Stimulated activated CD8-positive, alpha-beta memory T cell treated with anti-CD3 and anti-CD28 coated beads, Interleukin-12 subunit alpha, Interleukin-12 subunit beta, amount 100 ng/mL, for 1 hour (primary cell): ENCODE results near the gene SUV39H1.
A peak's percentile ranks its signal among the peaks of the same experiment; 100 is the strongest.

Experiments used
- DNase-seq: peaks from one replicate; pipeline ENCODE4 v3.0.0-alpha.2; 2020; ENCODE audit warnings: low read depth

SUV39H1 gene

GRCh38 chrX:48715072-48715471, 18.5 kb downstream of the SUV39H1 start:
- no peak for DNase-seq

GRCh38 chrX:48715876-48716502, 19.5 kb downstream of the SUV39H1 start:
- DNase-seq = no peak

- no peak for DNase-seq
Measured at GRCh38 chrX:48719958-48720357, 23.4 kb downstream of the SUV39H1 start.

GRCh38 chrX:48720577-48721250, 24.2 kb downstream of the SUV39H1 start:
- no peak for DNase-seq

- DNase-seq = no peak
Measured at GRCh38 chrX:48721916-48722315, 25.4 kb downstream of the SUV39H1 start.

GRCh38 chrX:48726596-48726995, 30.1 kb downstream of the SUV39H1 start:
- no peak for DNase-seq

GRCh38 chrX:48728653-48729052, 32.1 kb downstream of the SUV39H1 start:
- no peak for DNase-seq

GRCh38 chrX:48736303-48736702, 39.8 kb downstream of the SUV39H1 start:
- DNase-seq = no peak

- no peak for DNase-seq
Measured at GRCh38 chrX:48736878-48737212, 40.3 kb downstream of the SUV39H1 start.

GRCh38 chrX:48737213-48737938, 40.8 kb downstream of the SUV39H1 start:
- peak; percentile 74 for DNase-seq

- DNase-seq = no peak
Measured at GRCh38 chrX:48737940-48738339, 41.4 kb downstream of the SUV39H1 start.

- DNase-seq = no peak
Measured at GRCh38 chrX:48741834-48742233, 45.3 kb downstream of the SUV39H1 start.

GRCh38 chrX:48745222-48745621, 48.7 kb downstream of the SUV39H1 start:
- no peak for DNase-seq

- DNase-seq = no peak
Measured at GRCh38 chrX:48747415-48748016, 51.0 kb downstream of the SUV39H1 start.

GRCh38 chrX:48749182-48749581, 52.6 kb downstream of the SUV39H1 start:
- DNase-seq = no peak

GRCh38 chrX:48751343-48751742, 54.8 kb downstream of the SUV39H1 start:
- DNase-seq = no peak

GRCh38 chrX:48752498-48752897, 56.0 kb downstream of the SUV39H1 start:
- DNase-seq = no peak

- no peak for DNase-seq
Measured at GRCh38 chrX:48753708-48754228, 57.2 kb downstream of the SUV39H1 start.

- DNase-seq = no peak
Measured at GRCh38 chrX:48754238-48754637, 57.7 kb downstream of the SUV39H1 start.
